Heart left ventricle (tissue), 13 donors: ENCODE measurements around the gene SORCS2.

Experiments
- POLR2A ChIP-seq, 2 donors: fragments of 450-650 bp; IDR thresholded peaks; one replicate each; pipeline ENCODE4 v1.6.1; 2017; ENCODE audit warnings: antibody characterized with exemption in 2 of 2, mild to moderate bottlenecking in 2 of 2, moderate library complexity in 2 of 2
- TF ChIP-seq, protein P1 (sequence below), 12 donors: fragments of 200-600 bp; sonication (generic) in 4 of 12; IDR thresholded peaks; one replicate each; pipeline versions ENCODE4 v1.5.0 to v1.8.0; 2018 to 2022; ENCODE audit warnings: antibody characterized with exemption in 12 of 12, mild to moderate bottlenecking in 5 of 12
- donor health status: ischemic (EF 13 %, LVEDD 7.1; RV severe dilation, severe dysfunction).
- donor health status: DM: no; HTN: yes; CAD: no.
- donor health status: DM: no; HTN: no; CAD: no.
- donor health status: ischemic (EF 25% LVEDD 6.9; RV normal size, moderate dysfunction).
- donor health status: ischemic (EF 25% LVEDD 5.7; RV mildly dilated, moderate dysfunction).
- donor health status: ischemic (EF 35%, LVEDD 5.7; RV mildly dilated, moderate dysfunction).
- donor health status: nonischemic (EF 11% LVEDD 7.7; RV severe dilation, severe dysfunction).
- donor health status: DM: yes; HTN: yes; CAD: no.
- donor health status: PGD.
- donor health status: ischemic (EF 29% LVEDD 5.4; RV normal size, mild dysfunction).
- donor health status: nonischemic (EF 23%, LVEDD 6.1; RV moderate dilation, normal function).

DNA sequence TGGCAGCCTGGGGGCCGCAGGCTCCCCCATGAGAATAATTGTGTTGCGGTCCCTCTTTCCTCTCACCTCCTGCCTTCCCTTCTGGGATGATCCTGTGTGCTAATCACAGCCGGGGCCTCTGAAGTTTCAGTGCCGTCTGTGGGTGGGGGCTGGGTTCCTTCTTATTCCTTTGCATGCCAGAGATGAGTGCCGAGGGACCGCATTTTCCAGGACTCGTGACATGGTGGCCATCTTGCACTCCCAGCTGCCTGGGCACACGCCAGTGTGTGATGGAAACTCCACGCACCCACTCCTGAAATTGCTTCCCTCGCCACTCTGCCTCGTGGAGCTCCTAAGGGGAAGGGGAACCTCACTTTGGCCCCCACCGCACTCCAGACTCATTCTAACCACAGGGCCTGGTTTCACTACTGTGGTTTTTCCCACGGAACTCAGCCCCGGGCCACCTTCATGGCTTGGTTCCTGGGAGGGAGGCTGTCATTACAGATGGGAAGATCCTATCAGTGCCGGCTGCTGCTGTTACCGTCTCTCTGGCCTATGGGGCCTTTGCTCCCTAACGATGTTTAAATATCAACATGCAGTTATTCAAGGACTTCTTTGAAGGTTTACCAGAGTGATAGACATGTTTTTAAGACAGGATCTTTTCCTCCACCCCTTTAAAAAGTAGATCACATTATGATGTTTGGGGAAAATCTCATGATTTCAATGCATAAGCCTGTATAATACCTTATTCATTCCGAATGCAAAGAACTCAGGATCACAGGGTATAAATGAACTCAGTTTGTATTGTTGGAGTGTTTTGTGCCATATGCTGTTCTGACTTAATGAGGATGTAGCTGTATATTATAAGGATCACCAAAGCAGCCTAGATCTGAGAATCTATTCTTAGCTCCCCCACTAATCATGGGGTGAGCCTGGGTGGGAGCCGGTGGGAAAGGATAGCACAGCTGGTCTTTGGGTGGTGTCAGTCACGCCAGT is 89.6 kb downstream of the SORCS2 start:
- no peak for TF ChIP-seq POLR2A (IDR thresholded peaks at IDR 0.05)
- TF ChIP-seq, protein P1, sequence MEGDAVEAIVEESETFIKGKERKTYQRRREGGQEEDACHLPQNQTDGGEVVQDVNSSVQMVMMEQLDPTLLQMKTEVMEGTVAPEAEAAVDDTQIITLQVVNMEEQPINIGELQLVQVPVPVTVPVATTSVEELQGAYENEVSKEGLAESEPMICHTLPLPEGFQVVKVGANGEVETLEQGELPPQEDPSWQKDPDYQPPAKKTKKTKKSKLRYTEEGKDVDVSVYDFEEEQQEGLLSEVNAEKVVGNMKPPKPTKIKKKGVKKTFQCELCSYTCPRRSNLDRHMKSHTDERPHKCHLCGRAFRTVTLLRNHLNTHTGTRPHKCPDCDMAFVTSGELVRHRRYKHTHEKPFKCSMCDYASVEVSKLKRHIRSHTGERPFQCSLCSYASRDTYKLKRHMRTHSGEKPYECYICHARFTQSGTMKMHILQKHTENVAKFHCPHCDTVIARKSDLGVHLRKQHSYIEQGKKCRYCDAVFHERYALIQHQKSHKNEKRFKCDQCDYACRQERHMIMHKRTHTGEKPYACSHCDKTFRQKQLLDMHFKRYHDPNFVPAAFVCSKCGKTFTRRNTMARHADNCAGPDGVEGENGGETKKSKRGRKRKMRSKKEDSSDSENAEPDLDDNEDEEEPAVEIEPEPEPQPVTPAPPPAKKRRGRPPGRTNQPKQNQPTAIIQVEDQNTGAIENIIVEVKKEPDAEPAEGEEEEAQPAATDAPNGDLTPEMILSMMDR (IDR thresholded peaks at IDR 0.05): no peak
